HFFc6 (cell line): ENCODE data around the gene LBHD1. TPM values are rescaled to one million over a fixed set of nuclear protein-coding genes. Genes with fewer than 3 reads are reported as not detected.

Experiments used
- DNase-seq: peaks from one replicate; pipeline ENCODE4 v3.0.0-alpha.2; 2018
- H3K27ac Mint-ChIP-seq: 2 replicates; pipeline ENCODE4 v1.8.0; 2020; ENCODE audit warnings: mild to moderate bottlenecking, mixed read lengths
- H3K27me3 Mint-ChIP-seq: 2 replicates; pipeline ENCODE4 v1.8.0; 2021; ENCODE audit warnings: mild to moderate bottlenecking, moderate library complexity, mixed read lengths; ENCODE audit not compliant: insufficient read depth
- H3K36me3 Mint-ChIP-seq: 2 replicates; pipeline ENCODE4 v1.8.0; 2021; ENCODE audit warnings: low read depth, mixed read lengths
- H3K4me1 Mint-ChIP-seq: 2 replicates; pipeline ENCODE4 v1.8.0; 2020; ENCODE audit warnings: low read depth, mixed read lengths
- H3K4me3 Mint-ChIP-seq: 2 replicates; pipeline ENCODE4 v1.8.0; 2020; ENCODE audit warnings: mild to moderate bottlenecking, moderate library complexity, mixed read lengths
- H3K9me3 Mint-ChIP-seq: 2 replicates; pipeline ENCODE4 v1.8.0; 2020; ENCODE audit warnings: mild to moderate bottlenecking, mixed read lengths
- CTCF ChIP-seq: fragments of 200-600 bp; sonication (generic); IDR thresholded peaks from 2 replicates; pipeline ENCODE4 v1.5.0; 2021; ENCODE audit warnings: antibody characterized with exemption, mild to moderate bottlenecking
- total RNA-seq, 6 experiments: library from RNA; stranded (reverse); fragmentation: NEBNext Ultra II Directional; extraction: Animal tissue kit (Norgen Biotek cat#: 25700); gene quantifications; 2 replicates in 1 of 6; 3 replicates in 5 of 6; pipeline ENCODE4 v1.2.3, GENCODE V29; 2021

LBHD1 gene
- total RNA-seq, 6 experiments from 2014 or later: 2.8 to 4.5 (median 3.7) TPM

GRCh38 chr11:62615521-62615920 lies 56.5 kb downstream of the LBHD1 start:
- peaks cover 4% of the 10 kb centered on the region; the same call in 1 of the 2 replicates for H3K36me3 Mint-ChIP-seq
- TF ChIP-seq CTCF: no peak
- peaks cover 5% of the 10 kb centered on the region for H3K27me3 Mint-ChIP-seq
- no peak overlapping the region for H3K4me3 Mint-ChIP-seq
- DNase-seq: no peak
- no peaks in the 10 kb centered on the region for H3K9me3 Mint-ChIP-seq
- H3K27ac Mint-ChIP-seq: no peak overlapping the region
- H3K4me1 Mint-ChIP-seq: peaks cover 30% of the 10 kb centered on the region

DNA sequence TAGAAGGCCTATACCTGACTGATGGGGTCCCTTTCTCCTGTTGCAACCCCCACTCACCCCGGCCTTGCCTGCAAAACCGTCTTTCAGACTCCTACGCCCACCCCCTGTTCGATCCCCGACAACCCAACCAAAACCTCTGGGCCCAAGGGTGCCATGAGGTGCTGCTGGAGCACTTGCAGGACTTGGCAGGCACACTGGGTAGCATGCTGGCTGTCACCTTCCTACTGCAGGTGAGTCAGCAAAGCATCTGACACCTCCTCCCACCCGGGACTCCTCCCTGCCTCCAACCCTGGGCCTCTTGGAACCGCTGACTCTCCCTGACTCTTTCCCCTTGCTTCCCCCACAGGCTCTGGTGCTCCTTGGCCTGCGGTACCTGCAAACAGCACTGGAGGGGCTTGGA lies 57.8 kb downstream of the LBHD1 start:
- H3K27me3 Mint-ChIP-seq: peaks cover 5% of the 10 kb centered on the region
- TF ChIP-seq CTCF: no peak
- DNase-seq: no peak
- H3K27ac Mint-ChIP-seq: peak overlapping the region; percentile 15; the same call in 1 of the 2 replicates
- H3K36me3 Mint-ChIP-seq: peaks cover 11% of the 10 kb centered on the region
- no peak overlapping the region for H3K4me3 Mint-ChIP-seq
- H3K9me3 Mint-ChIP-seq: no peaks in the 10 kb centered on the region
- H3K4me1 Mint-ChIP-seq: peaks cover 25% of the 10 kb centered on the region

- H3K36me3 Mint-ChIP-seq: peaks cover 11% of the 10 kb centered on the region
- no peaks in the 10 kb centered on the region for H3K9me3 Mint-ChIP-seq
- no peak for DNase-seq
- H3K27ac Mint-ChIP-seq: peak overlapping the region; percentile 66
- no peak overlapping the region for H3K4me3 Mint-ChIP-seq
- H3K27me3 Mint-ChIP-seq: peaks cover 5% of the 10 kb centered on the region
- H3K4me1 Mint-ChIP-seq: peaks cover 25% of the 10 kb centered on the region
- TF ChIP-seq CTCF: no peak
These were observed 58.7 kb downstream of the LBHD1 start for GRCh38 chr11:62613291-62613778.

Other genes starting within 250 kb of the LBHD1 start
- gene AHNAK, start 125.5 kb downstream of the LBHD1 start, total RNA-seq: 100 to 1,000 TPM; 426 to 589 (median 452) TPM
- 1,000 to 10,000 TPM; 1,302 to 1,474 (median 1,327) TPM for gene EEF1G, start 98.4 kb downstream of the LBHD1 start, total RNA-seq
- gene TUT1, start 80.7 kb downstream of the LBHD1 start, total RNA-seq: 10 to 100 TPM; 14.6 to 18.0 (median 16.9) TPM
- 100 to 1,000 TPM in 2 of 6 experiments, 10 to 100 TPM in 4; 89.6 to 106 (median 95.8) TPM for gene MTA2, start 70.4 kb downstream of the LBHD1 start, total RNA-seq
- gene EML3, start 59.5 kb downstream of the LBHD1 start, total RNA-seq: 10 to 100 TPM; 32.5 to 39.6 (median 36.4) TPM
- gene ROM1, start 59.0 kb downstream of the LBHD1 start, total RNA-seq: 1 to 10 TPM; 2.3 to 4.8 (median 3.2) TPM
- 10 to 100 TPM; 57.9 to 93.2 (median 63.0) TPM for gene B3GAT3, start 50.3 kb downstream of the LBHD1 start, total RNA-seq
- gene GANAB, start 25.7 kb downstream of the LBHD1 start, total RNA-seq: 100 to 1,000 TPM; 331 to 450 (median 416) TPM
- gene INTS5, start 19.0 kb downstream of the LBHD1 start, total RNA-seq: 10 to 100 TPM; 19.1 to 26.6 (median 23.3) TPM
- 10 to 100 TPM; 56.1 to 74.6 (median 64.8) TPM for gene C11orf98, start 7.1 kb downstream of the LBHD1 start, total RNA-seq
- 10 to 100 TPM; 12.3 to 23.6 (median 17.2) TPM for gene CSKMT, start 7.0 kb downstream of the LBHD1 start, total RNA-seq
- 10 to 100 TPM in 5 of 6 experiments, 1 to 10 TPM in 1; 9.8 to 14.2 (median 11.3) TPM for gene UQCC3, start 594 bp downstream of the LBHD1 start, total RNA-seq
- gene UBXN1, start 6.8 kb upstream of the LBHD1 start, total RNA-seq: 100 to 1,000 TPM in 3 of 6 experiments, 10 to 100 TPM in 3; 85.2 to 114 (median 96.5) TPM
- 1 to 10 TPM; 1.2 to 4.0 (median 1.4) TPM for gene LRRN4CL, start 17.3 kb upstream of the LBHD1 start, total RNA-seq
- 10 to 100 TPM; 50.7 to 67.4 (median 56.8) TPM for gene BSCL2, start 35.2 kb upstream of the LBHD1 start, total RNA-seq
- gene GNG3, start 35.4 kb upstream of the LBHD1 start, total RNA-seq: not detected
- gene HNRNPUL2, start 55.2 kb upstream of the LBHD1 start, total RNA-seq: 10 to 100 TPM; 34.5 to 44.6 (median 41.6) TPM
- 10 to 100 TPM; 46.2 to 52.7 (median 50.0) TPM for gene TTC9C, start 56.2 kb upstream of the LBHD1 start, total RNA-seq
- gene ZBTB3, start 81.9 kb upstream of the LBHD1 start, total RNA-seq: 10 to 100 TPM in 1 of 6 experiments, 1 to 10 TPM in 5; 7.9 to 10.8 (median 8.9) TPM
- gene POLR2G, start 89.3 kb upstream of the LBHD1 start, total RNA-seq: 10 to 100 TPM; 77.6 to 83.8 (median 81.4) TPM
- gene TAF6L, start 99.1 kb upstream of the LBHD1 start, total RNA-seq: 10 to 100 TPM in 5 of 6 experiments, 1 to 10 TPM in 1; 9.9 to 12.7 (median 10.6) TPM
- 10 to 100 TPM; 47.2 to 66.3 (median 52.7) TPM for gene TMEM179B, start 115.1 kb upstream of the LBHD1 start, total RNA-seq
- gene TMEM223, start 119.7 kb upstream of the LBHD1 start, total RNA-seq: 10 to 100 TPM; 12.8 to 15.0 (median 13.6) TPM
- gene NXF1, start 133.2 kb upstream of the LBHD1 start, total RNA-seq: 10 to 100 TPM; 51.5 to 57.7 (median 55.0) TPM
- 10 to 100 TPM; 41.4 to 54.6 (median 47.8) TPM for gene STX5, start 159.8 kb upstream of the LBHD1 start, total RNA-seq
- gene TEX54, start 160.6 kb upstream of the LBHD1 start, total RNA-seq: not detected
- gene WDR74, start 167.3 kb upstream of the LBHD1 start, total RNA-seq: 10 to 100 TPM; 37.4 to 49.2 (median 41.0) TPM
- 100 to 1,000 TPM; 140 to 206 (median 180) TPM for gene SLC3A2, start 208.6 kb upstream of the LBHD1 start, total RNA-seq
- gene CHRM1, start 249.1 kb upstream of the LBHD1 start, total RNA-seq: not detected